C4-2B (cell line): ENCODE results near the gene PER2.

Experiments
- CTCF ChIP-seq: fragments of 450-650 bp; conservative IDR thresholded peaks from 2 replicates; pipeline ENCODE4 v1.5.1; 2017; ENCODE audit warnings: mild to moderate bottlenecking
- ZFX ChIP-seq: fragments of 450-650 bp; IDR thresholded peaks from 2 replicates; pipeline ENCODE4 v1.6.1; 2017

- TF ChIP-seq CTCF (no peak), ZFX (no peak)
These were observed 60.8 kb downstream of the PER2 start for GRCh38 chr2:238227587-238228032.
